ENCODE measurements around the gene KIF26A. TPM values are rescaled to one million over a fixed set of nuclear protein-coding genes. Genes with fewer than 3 reads are reported as not detected.

The KIF26A gene
- total and polyA plus RNA-seq, 2 donors (not counting 1 experiment from before 2014, with no cell fraction given), result 0.15 TPM; not detected in 1

GRCh38 chr14:104105822-104106470 lies 32.4 kb upstream of the KIF26A start:
- intact Hi-C loops (cut with micrococcal nuclease), result no loop called here
- Mint-ChIP-seq H3K27me3 (peaks cover 1% of the 10 kb centered on the region), H3K27ac (no peak overlapping the region), H3K4me1 (no peaks in the 10 kb centered on the region), H3K4me3 (no peak overlapping the region), H3K9me3 (ENCODE audit: insufficient read depth) (no peaks in the 10 kb centered on the region)
- no peaks in the 10 kb centered on the region for H4K20me1 ChIP-seq (ENCODE audit: control insufficient read depth, insufficient read depth, low read length, poor library complexity, severe bottlenecking)
- ATAC-seq (ENCODE audit: low read depth) (no peak), DNase-seq (no peak)
- no peak overlapping the region for H3K9ac ChIP-seq (ENCODE audit: low read length)
- H2AFZ ChIP-seq (ENCODE audit: insufficient read depth, low read depth, low read length, poor library complexity, severe bottlenecking), result no peak overlapping the region
- no peak for TF ChIP-seq CTCF (IDR thresholded peaks at IDR 0.05)
- no peak for TF ChIP-seq EZH2 (IDR thresholded peaks at IDR 0.05; ENCODE audit: borderline replicate concordance, insufficient read depth, low read depth, low read length, poor library complexity, severe bottlenecking)
- no peaks in the 10 kb centered on the region for H3K36me3 ChIP-seq (replicated peaks in 1 of 2; ENCODE audit: control extremely low read depth in 1 of 2, control insufficient read depth in 1 of 2, extremely low read depth in 1 of 2, insufficient read depth in 2 of 2, low read length in 1 of 2)
- ChIA-PET POLR2A (no interaction called here), CTCF (interaction anchor here (0.7 kb wide), 1 partner anchor 9 kb away, joined by 3 read pairs; no protein-coding TSS in a partner anchor)
- no peak overlapping the region for H3K27ac ChIP-seq (ENCODE audit: low read length in 2 of 2)
- no peaks in the 10 kb centered on the region for H3K27me3 ChIP-seq (replicated peaks in 1 of 4; ENCODE audit: control extremely low read depth in 1 of 4, control insufficient read depth in 3 of 4, insufficient read depth in 4 of 4, low read length in 3 of 4)
- WGBS (ENCODE audit: insufficient coverage), result 81% methylated on average over 17 of the region's 18 CpGs
- H3K9me3 ChIP-seq (ENCODE audit: control extremely low read depth in 1 of 3, control insufficient read depth in 2 of 3, insufficient read depth in 1 of 3, low read length in 2 of 3), result peaks cover 0 to under 1% (median 0%) of the 10 kb centered on the region in 3 donors
- no peaks in the 10 kb centered on the region for H3K4me1 ChIP-seq (ENCODE audit: control insufficient read depth in 2 of 2, insufficient read depth in 2 of 2, low read length in 2 of 2)
- H3K79me2 ChIP-seq (ENCODE audit: control insufficient read depth, insufficient read depth, low read length), result no peaks in the 10 kb centered on the region
- no peak overlapping the region for H3K4me3 ChIP-seq (ENCODE audit: control extremely low read depth in 1 of 5, extremely low read depth in 1 of 5, insufficient read depth in 1 of 5, low read depth in 2 of 5, low read length in 4 of 5)
- H3K4me2 ChIP-seq (replicated peaks; ENCODE audit: low read depth, low read length, poor library complexity, severe bottlenecking), result no peak overlapping the region

- POLR2A ChIA-PET, result no interaction called here
- 94% methylated on average over 20 of the region's 20 CpGs for WGBS (ENCODE audit: insufficient coverage)
Measured at GRCh38 chr14:104106471-104106991, 31.9 kb upstream of the KIF26A start.

More at GRCh38 chr14:104106471-104106991, 31.9 kb upstream of the KIF26A start:
- CTCF ChIA-PET, result interaction anchor here (0.7 kb wide), 1 partner anchor 10 kb away, joined by 3 read pairs; no protein-coding TSS in a partner anchor
- H4K20me1 ChIP-seq (ENCODE audit: control insufficient read depth, insufficient read depth, low read length, poor library complexity, severe bottlenecking), result no peaks in the 10 kb centered on the region
- no peaks in the 10 kb centered on the region for H3K79me2 ChIP-seq (ENCODE audit: control insufficient read depth, insufficient read depth, low read length)
- DNase-seq (no peak), ATAC-seq (ENCODE audit: low read depth) (no peak)
- H3K4me2 ChIP-seq (replicated peaks; ENCODE audit: low read depth, low read length, poor library complexity, severe bottlenecking), result no peak overlapping the region
- Mint-ChIP-seq H3K27me3 (peaks cover 3% of the 10 kb centered on the region), H3K9me3 (ENCODE audit: insufficient read depth) (no peaks in the 10 kb centered on the region), H3K4me1 (no peaks in the 10 kb centered on the region), H3K27ac (no peak overlapping the region), H3K4me3 (no peak overlapping the region)
- H3K36me3 ChIP-seq (replicated peaks in 1 of 2; ENCODE audit: control extremely low read depth in 1 of 2, control insufficient read depth in 1 of 2, extremely low read depth in 1 of 2, insufficient read depth in 2 of 2, low read length in 1 of 2), result no peaks in the 10 kb centered on the region
- TF ChIP-seq CTCF (IDR thresholded peaks at IDR 0.05) (no peak), EZH2 (IDR thresholded peaks at IDR 0.05; ENCODE audit: borderline replicate concordance, insufficient read depth, low read depth, low read length, poor library complexity, severe bottlenecking) (no peak)
- no peak overlapping the region for H3K4me3 ChIP-seq (ENCODE audit: control extremely low read depth in 1 of 5, extremely low read depth in 1 of 5, insufficient read depth in 1 of 5, low read depth in 2 of 5, low read length in 4 of 5)
- H3K9ac ChIP-seq (ENCODE audit: low read length), result no peak overlapping the region
- peaks cover 0 to 3% (median 0%) of the 10 kb centered on the region in 3 donors for H3K9me3 ChIP-seq (ENCODE audit: control extremely low read depth in 1 of 3, control insufficient read depth in 2 of 3, insufficient read depth in 1 of 3, low read length in 2 of 3)
- intact Hi-C loops (cut with micrococcal nuclease), result no loop called here
- no peak overlapping the region for H2AFZ ChIP-seq (ENCODE audit: insufficient read depth, low read depth, low read length, poor library complexity, severe bottlenecking)
- no peaks in the 10 kb centered on the region for H3K27me3 ChIP-seq (replicated peaks in 1 of 4; ENCODE audit: control extremely low read depth in 1 of 4, control insufficient read depth in 3 of 4, insufficient read depth in 4 of 4, low read length in 3 of 4)
- H3K27ac ChIP-seq (ENCODE audit: low read length in 2 of 2), result no peak overlapping the region
- no peaks in the 10 kb centered on the region for H3K4me1 ChIP-seq (ENCODE audit: control insufficient read depth in 2 of 2, insufficient read depth in 2 of 2, low read length in 2 of 2)
